ENCODE results near the gene BRF1.

BRF1 gene

GRCh38 chr14:105169776-105170655 lies 130.8 kb downstream of the BRF1 start:
- no peak for DNase-seq

DNA sequence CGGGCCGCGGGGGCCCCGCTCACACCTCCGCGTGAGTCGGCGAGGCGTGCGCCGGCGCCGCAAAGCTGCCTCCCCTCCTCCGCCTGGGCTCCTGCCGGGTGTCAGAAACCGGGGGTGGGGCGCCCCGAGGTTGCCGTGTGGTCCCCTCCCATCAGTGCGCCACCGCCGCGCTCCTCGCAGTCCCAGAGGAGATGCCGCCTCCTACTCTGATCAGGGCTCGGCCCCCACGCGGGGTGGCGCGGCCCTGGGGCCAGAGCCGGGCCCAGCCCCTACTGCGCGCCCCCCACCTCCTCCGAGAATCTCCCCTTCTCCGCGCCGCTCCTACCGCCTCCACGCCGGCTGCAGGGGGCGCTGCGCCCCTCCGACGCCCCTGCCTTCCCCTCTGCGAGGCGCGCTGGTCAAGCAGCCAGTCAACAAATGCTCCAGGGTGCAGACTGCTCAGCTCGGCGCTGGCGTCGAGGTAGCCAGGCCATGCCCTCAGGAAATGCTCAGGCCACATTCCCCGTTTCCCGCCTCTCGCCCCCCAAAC lies 131.8 kb downstream of the BRF1 start:
- DNase-seq: no peak

DNA sequence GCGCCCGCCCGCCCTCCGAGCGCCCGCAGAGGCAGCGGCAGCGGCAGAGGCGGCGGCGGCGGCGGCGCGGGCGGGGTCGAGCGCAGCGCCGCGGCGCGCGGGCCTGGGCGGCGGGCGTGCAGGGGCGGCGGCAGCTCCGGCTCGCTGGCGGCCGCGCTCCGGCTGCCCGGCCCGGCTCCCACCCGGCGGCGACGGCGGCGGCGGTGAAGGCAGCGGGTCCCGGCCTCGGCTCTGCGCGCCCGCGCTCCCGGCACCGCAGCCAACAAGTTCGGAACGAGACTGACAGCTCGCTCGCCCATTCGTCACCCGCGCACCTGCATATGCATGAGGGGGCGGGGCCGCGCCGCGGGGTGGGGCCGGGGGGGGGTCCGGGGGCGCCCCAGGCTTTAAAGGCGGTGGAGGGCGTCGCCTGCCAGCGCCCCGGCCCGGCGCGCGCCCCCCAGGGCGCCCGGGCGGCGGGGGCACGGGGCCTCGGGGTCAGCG lies 132.3 kb downstream of the BRF1 start, which contains the start of gene JAG2:
Gene JAG2 (minus strand): TSS at position 281 of the 483 bp plus-strand sequence. CDS start 356 bp downstream, outside the sequence.
- peak; percentile 37 for DNase-seq

DNA sequence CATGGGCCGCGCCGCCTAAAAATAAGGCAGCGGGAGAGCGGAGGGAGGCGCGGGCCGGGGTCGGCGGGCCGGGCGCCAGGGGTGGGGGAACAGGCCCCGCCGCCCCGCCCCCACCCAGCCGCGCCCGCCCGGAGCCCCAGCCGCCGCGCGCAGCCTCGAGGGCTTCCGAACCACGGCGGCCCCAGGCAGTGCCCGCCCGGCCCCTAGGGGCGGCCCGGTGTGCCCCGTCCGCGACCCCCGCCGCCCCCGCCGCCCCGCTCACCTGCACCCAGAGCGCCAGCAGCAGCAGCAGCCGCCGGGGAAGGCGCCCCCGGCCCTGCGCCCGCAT lies 132.7 kb downstream of the BRF1 start:
- DNase-seq: no peak

DNA sequence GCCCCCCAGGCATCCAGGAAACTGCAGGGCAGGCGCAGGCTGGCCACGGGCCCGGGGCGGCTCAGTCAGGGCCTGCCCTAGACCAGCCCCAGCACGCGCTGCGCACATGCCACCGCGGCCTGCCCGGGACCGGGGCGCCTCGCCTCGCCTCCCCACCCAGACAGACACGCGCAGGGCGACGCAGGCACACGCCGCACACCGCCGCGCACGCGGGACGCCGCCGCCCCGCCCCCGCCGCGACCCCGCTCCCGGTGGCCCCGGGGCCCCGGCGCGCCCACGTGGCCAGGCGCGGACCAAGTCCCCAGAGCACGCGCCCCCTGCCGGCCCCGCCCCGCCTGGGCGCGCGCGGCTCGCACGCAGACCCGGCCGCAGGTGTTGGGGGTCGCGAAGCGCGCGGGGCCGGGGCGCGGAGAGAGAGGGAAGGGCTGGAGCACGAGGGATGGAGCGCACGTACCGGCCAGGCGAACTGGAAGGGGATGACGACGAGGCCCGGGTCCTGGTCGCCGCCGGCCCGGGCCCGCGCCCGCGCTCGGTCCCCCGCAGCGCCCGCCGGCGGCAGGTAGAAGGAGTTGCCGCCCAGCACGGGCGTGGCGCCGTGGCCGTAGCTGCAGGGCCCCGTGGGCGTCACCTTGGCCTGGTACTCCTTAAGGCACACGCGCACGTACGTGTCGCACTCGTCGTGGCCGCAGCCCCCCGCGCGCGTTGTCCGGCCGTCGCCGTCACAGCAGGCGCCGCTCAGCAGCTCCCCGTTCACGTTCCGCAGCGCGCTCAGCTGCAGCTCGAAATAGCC lies 133.3 kb downstream of the BRF1 start:
- no peak for DNase-seq

- no peak for DNase-seq
Measured at GRCh38 chr14:105166571-105167302, 134.1 kb downstream of the BRF1 start.

GRCh38 chr14:105165761-105166485 lies 134.9 kb downstream of the BRF1 start:
- DNase-seq: no peak

GRCh38 chr14:105165134-105165704 lies 135.6 kb downstream of the BRF1 start:
- no peak for DNase-seq

- no peak for DNase-seq
Measured at GRCh38 chr14:105163040-105163742, 137.6 kb downstream of the BRF1 start.

DNA sequence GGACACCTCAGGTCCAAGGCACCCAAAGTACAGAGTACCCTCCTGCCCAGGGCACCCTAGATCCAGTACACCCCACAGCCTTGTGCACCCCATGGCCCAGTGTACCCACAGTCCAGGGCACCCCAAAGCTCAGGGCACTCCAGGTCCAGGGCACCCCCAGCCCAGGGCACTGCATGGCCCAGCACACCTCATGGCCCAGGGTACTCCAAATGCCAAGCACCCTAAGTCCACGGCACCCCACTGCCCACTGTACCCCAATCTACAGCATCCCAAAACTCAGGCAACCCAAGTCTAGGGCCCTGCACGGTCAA lies 138.2 kb downstream of the BRF1 start:
- DNase-seq: no peak

DNA sequence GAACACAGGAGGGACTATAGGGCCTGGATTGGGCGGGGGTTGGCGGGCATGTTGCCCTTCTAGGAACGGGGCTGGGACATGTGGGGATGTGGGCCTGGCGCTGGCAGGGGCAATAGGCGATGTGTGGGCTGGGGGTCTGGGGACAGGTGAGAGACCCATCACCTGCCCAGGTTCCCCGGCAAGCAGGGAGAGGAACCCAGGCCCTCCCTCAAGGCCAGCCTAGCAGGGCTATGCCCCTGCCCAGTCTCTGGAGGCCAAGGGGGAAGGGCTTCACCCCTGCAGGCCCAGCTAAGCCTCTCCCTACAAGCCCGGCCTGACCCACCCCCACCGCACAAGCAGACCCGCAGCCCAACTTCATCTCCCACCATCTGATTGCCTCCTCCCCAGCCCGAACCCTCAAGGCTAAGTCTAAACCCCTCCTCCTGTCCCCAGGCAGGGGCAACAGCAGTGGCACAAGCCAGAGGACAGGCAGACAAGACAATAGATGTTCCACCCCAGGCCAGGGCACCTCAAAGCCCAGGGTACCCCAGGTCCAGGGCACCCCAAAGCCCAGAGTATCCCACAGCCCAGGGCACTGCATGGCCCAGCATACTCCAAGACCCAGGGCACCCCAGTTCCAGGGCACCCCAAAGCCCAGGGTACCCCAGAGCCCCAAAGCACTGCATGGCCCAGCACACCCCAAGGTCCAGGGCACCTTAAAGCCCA lies 138.7 kb downstream of the BRF1 start:
- no peak for DNase-seq

DNA sequence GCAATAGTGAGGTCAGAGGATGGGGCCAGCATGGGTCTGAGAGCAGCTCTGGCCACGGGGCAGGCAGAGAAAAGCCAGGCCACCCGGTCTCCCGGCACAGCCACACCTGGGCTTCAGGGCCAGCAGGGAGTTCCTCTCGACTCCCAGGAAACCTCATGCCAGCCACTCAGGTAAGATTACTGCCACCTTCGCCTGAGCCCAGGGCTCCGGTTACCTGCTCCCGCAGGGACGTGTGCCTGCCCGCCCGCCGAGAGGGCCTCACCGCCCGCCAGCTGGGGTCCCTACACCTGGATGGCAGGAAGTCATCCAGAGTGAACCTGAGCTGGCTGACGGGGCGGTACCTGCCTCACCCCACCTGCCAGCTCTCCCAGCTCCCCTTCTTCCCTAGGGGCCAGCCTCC lies 139.5 kb downstream of the BRF1 start:
- DNase-seq: no peak

GRCh38 chr14:105160776-105161175 lies 140.0 kb downstream of the BRF1 start:
- no peak for DNase-seq

- no peak for DNase-seq
Measured at GRCh38 chr14:105159344-105159743, 141.5 kb downstream of the BRF1 start.
